ENCODE data around the gene RBMS2.

DNA sequence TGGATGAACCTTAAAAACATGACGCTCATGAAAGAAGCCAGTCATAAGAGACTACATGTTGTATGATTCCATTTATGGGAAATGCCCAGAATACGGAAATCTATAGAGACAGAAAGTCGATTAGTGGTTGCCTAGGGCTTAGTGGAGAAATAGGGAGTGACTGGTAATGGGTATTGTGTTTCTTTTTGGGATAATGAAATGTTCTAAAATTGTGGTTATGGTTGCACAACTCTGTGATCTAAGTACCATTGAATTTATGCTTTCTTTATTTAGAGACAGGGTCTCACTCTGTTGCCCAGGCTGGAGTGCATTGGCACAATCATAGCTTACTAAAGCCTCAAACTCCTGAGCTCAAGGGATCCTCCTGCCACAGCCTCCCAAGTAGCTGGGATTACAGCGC, 8.0 kb downstream of the RBMS2 start:
- TF ChIP-seq, protein P1, sequence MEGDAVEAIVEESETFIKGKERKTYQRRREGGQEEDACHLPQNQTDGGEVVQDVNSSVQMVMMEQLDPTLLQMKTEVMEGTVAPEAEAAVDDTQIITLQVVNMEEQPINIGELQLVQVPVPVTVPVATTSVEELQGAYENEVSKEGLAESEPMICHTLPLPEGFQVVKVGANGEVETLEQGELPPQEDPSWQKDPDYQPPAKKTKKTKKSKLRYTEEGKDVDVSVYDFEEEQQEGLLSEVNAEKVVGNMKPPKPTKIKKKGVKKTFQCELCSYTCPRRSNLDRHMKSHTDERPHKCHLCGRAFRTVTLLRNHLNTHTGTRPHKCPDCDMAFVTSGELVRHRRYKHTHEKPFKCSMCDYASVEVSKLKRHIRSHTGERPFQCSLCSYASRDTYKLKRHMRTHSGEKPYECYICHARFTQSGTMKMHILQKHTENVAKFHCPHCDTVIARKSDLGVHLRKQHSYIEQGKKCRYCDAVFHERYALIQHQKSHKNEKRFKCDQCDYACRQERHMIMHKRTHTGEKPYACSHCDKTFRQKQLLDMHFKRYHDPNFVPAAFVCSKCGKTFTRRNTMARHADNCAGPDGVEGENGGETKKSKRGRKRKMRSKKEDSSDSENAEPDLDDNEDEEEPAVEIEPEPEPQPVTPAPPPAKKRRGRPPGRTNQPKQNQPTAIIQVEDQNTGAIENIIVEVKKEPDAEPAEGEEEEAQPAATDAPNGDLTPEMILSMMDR (IDR thresholded peaks at IDR 0.05): no peak
- no peak for TF ChIP-seq POLR2A (IDR thresholded peaks at IDR 0.05)
